DND-41 (cell line): ENCODE measurements around the gene SDCBP2.

ENCODE experiments used
- ATAC-seq: fragments of 200-7000 bp; cut with Tn5 transposase; 3 replicates; pipeline ENCODE4 v1.9.1; 2021; ENCODE audit warnings: low read depth; ENCODE audit not compliant: insufficient read depth
- DNase-seq: peaks from one replicate; pipeline ENCODE4 v3.0.0-alpha.2; 2020
- H2AFZ ChIP-seq: 2 replicates; pipeline ENCODE4 v1.6.0; 2012; ENCODE audit warnings: low read depth, low read length
- H3K27ac ChIP-seq: 2 replicates; pipeline ENCODE4 v1.5.1; 2012; ENCODE audit warnings: low read length, inconsistent platforms
- H3K27me3 ChIP-seq: fragments of 200-600 bp; sonication (generic); 2 replicates; pipeline ENCODE4 v1.6.0; 2012; ENCODE audit warnings: low read length, mild to moderate bottlenecking, inconsistent platforms; ENCODE audit not compliant: insufficient read depth, poor library complexity
- H3K36me3 ChIP-seq: 2 replicates; pipeline ENCODE4 v1.5.1; 2012; ENCODE audit warnings: low read length, inconsistent platforms; ENCODE audit not compliant: insufficient read depth
- H3K4me1 ChIP-seq: 2 replicates; pipeline ENCODE4 v1.5.1; 2012; ENCODE audit warnings: mild to moderate bottlenecking, low read length; ENCODE audit not compliant: insufficient read depth
- H3K4me2 ChIP-seq: 2 replicates; pipeline ENCODE4 v1.6.0; 2012; ENCODE audit warnings: mild to moderate bottlenecking, moderate library complexity, low read length, inconsistent platforms; ENCODE audit not compliant: insufficient read depth
- H3K4me3 ChIP-seq, 2 experiments: fragments of 200-600 bp in 1 of 2; shearing (Covaris generic) in 1 of 2; 2 replicates each; pipeline ENCODE4 v1.5.1; 2012 to 2016; ENCODE audit warnings: inconsistent platforms in 2 of 2, low read length in 2 of 2, mild to moderate bottlenecking in 2 of 2, low read depth in 1 of 2, moderate library complexity in 1 of 2
- H3K79me2 ChIP-seq: 2 replicates; pipeline ENCODE4 v1.6.0; 2012; ENCODE audit warnings: low read length, inconsistent platforms; ENCODE audit not compliant: insufficient read depth
- H3K9ac ChIP-seq: 2 replicates; pipeline ENCODE4 v1.6.0; 2012; ENCODE audit warnings: low read depth, mild to moderate bottlenecking, inconsistent platforms, low read length, moderate library complexity
- H3K9me3 ChIP-seq: 2 replicates; pipeline ENCODE4 v1.5.1; 2012; ENCODE audit warnings: low read length, moderate library complexity, mild to moderate bottlenecking, inconsistent platforms; ENCODE audit not compliant: insufficient read depth, severe bottlenecking
- H4K20me1 ChIP-seq: 2 replicates; pipeline ENCODE4 v1.6.0; 2012; ENCODE audit warnings: low read length; ENCODE audit not compliant: insufficient read depth
- CTCF ChIP-seq: IDR thresholded peaks from 2 replicates; pipeline ENCODE4 v1.5.1; 2012; ENCODE audit warnings: borderline replicate concordance, low read length, moderate library complexity, mild to moderate bottlenecking; ENCODE audit not compliant: poor library complexity, severe bottlenecking; ENCODE audit errors: extremely low read depth
- EZH2 ChIP-seq: IDR thresholded peaks from 3 replicates; pipeline ENCODE4 v1.6.1; 2012; ENCODE audit warnings: borderline replicate concordance, low read depth, mild to moderate bottlenecking, moderate library complexity, low read length, inconsistent platforms; ENCODE audit not compliant: severe bottlenecking

Gene SDCBP2

GRCh38 chr20:1296117-1296610 lies 32.8 kb downstream of the SDCBP2 start:
- Histone ChIP-seq H3K9me3 (no peaks in the 10 kb centered on the region), H3K4me2 (no peak overlapping the region), H3K9ac (no peak overlapping the region), H3K4me1 (peaks cover 13% of the 10 kb centered on the region), H3K4me3 (no peak overlapping the region), H2AFZ (no peak overlapping the region), H3K27me3 (peaks cover 12% of the 10 kb centered on the region), H3K27ac (no peak overlapping the region), H3K79me2 (no peaks in the 10 kb centered on the region), H3K36me3 (no peaks in the 10 kb centered on the region), H4K20me1 (peaks cover 2% of the 10 kb centered on the region; the same call in 1 of the 2 replicates)
- TF ChIP-seq CTCF (no peak), EZH2 (no peak)
- DNase-seq (no peak), ATAC-seq (no peak)

GRCh38 chr20:1295276-1295930 lies 33.5 kb downstream of the SDCBP2 start:
- DNase-seq = no peak

GRCh38 chr20:1294497-1294896 lies 34.4 kb downstream of the SDCBP2 start:
- H3K27ac ChIP-seq = no peak overlapping the region
- no peak overlapping the region for H3K4me3 ChIP-seq
- peaks cover 2% of the 10 kb centered on the region; the same call in 1 of the 2 replicates for H4K20me1 ChIP-seq
- H3K4me1 ChIP-seq = no peaks in the 10 kb centered on the region
- ATAC-seq (no peak), DNase-seq (no peak)
- H2AFZ ChIP-seq = no peak overlapping the region
- H3K4me2 ChIP-seq = no peak overlapping the region
- H3K79me2 ChIP-seq = no peaks in the 10 kb centered on the region
- H3K9me3 ChIP-seq = no peaks in the 10 kb centered on the region
- TF ChIP-seq CTCF (no peak), EZH2 (no peak)
- no peak overlapping the region for H3K9ac ChIP-seq
- peaks cover 12% of the 10 kb centered on the region for H3K27me3 ChIP-seq
- no peaks in the 10 kb centered on the region for H3K36me3 ChIP-seq

More at GRCh38 chr20:1295276-1295930, 33.5 kb downstream of the SDCBP2 start:
- Histone ChIP-seq H3K79me2 (no peaks in the 10 kb centered on the region), H3K4me1 (peaks cover 5% of the 10 kb centered on the region; the same call in 1 of the 2 replicates), H2AFZ (no peak overlapping the region), H3K9ac (no peak overlapping the region), H4K20me1 (peaks cover 2% of the 10 kb centered on the region; the same call in 1 of the 2 replicates), H3K4me2 (no peak overlapping the region), H3K27ac (no peak overlapping the region), H3K9me3 (no peaks in the 10 kb centered on the region), H3K4me3 (no peak overlapping the region), H3K27me3 (peaks cover 12% of the 10 kb centered on the region), H3K36me3 (no peaks in the 10 kb centered on the region)
- no peak for ATAC-seq
- TF ChIP-seq EZH2 = no peak
- no peak for TF ChIP-seq CTCF
